Measurements from ENCODE around the gene INTS6. TPM values are rescaled to one million over a fixed set of nuclear protein-coding genes. Genes with fewer than 3 reads are reported as not detected.

INTS6 gene
- total and polyA plus RNA-seq, 2 donors (not counting 1 experiment from before 2014, with no cell fraction given) = 15.4 to 74.7 TPM

GRCh38 chr13:51432576-51432975 lies 20.3 kb downstream of the INTS6 start:
- no peak overlapping the region for H3K4me2 ChIP-seq (replicated peaks; ENCODE audit: low read depth, low read length, poor library complexity, severe bottlenecking)
- H3K27me3 ChIP-seq (replicated peaks in 1 of 4; ENCODE audit: control extremely low read depth in 1 of 4, control insufficient read depth in 3 of 4, insufficient read depth in 4 of 4, low read length in 3 of 4) = no peaks in the 10 kb centered on the region
- no peaks in the 10 kb centered on the region for H3K9me3 ChIP-seq (ENCODE audit: control extremely low read depth in 1 of 3, control insufficient read depth in 2 of 3, insufficient read depth in 1 of 3, low read length in 2 of 3)
- no peak overlapping the region for H3K4me3 ChIP-seq (ENCODE audit: control extremely low read depth in 1 of 5, extremely low read depth in 1 of 5, insufficient read depth in 1 of 5, low read depth in 2 of 5, low read length in 4 of 5)
- no peaks in the 10 kb centered on the region for H4K20me1 ChIP-seq (ENCODE audit: control insufficient read depth, insufficient read depth, low read length, poor library complexity, severe bottlenecking)
- H3K36me3 ChIP-seq (replicated peaks in 1 of 2; ENCODE audit: control extremely low read depth in 1 of 2, control insufficient read depth in 1 of 2, extremely low read depth in 1 of 2, insufficient read depth in 2 of 2, low read length in 1 of 2) = peaks cover 4 to 10% of the 10 kb centered on the region in 2 experiments
- H2AFZ ChIP-seq (ENCODE audit: insufficient read depth, low read depth, low read length, poor library complexity, severe bottlenecking) = no peak overlapping the region
- WGBS (ENCODE audit: insufficient coverage) = no CpG with 5 or more reads among the region's 2 CpGs
- TF ChIP-seq CTCF (IDR thresholded peaks at IDR 0.05) (no peak), EZH2 (IDR thresholded peaks at IDR 0.05; ENCODE audit: borderline replicate concordance, insufficient read depth, low read depth, low read length, poor library complexity, severe bottlenecking) (no peak)
- no peak for DNase-seq
- POLR2A ChIA-PET = interaction anchor here (0.7 kb wide), 1 partner anchor 1212 kb away, joined by 4 read pairs; no protein-coding TSS in a partner anchor
- no peaks in the 10 kb centered on the region for H3K4me1 ChIP-seq (ENCODE audit: control insufficient read depth in 2 of 2, insufficient read depth in 2 of 2, low read length in 2 of 2)
- H3K79me2 ChIP-seq (ENCODE audit: control insufficient read depth, insufficient read depth, low read length) = peaks cover 33% of the 10 kb centered on the region
- peaks cover 12% of the 10 kb centered on the region for H3K4me1 Mint-ChIP-seq
- ATAC-seq (ENCODE audit: low read depth) = no peak
- no peaks in the 10 kb centered on the region for H3K27me3 Mint-ChIP-seq
- intact Hi-C loops (cut with micrococcal nuclease) = loop anchor here (10.0 kb wide), 1 partner anchor 692 kb away; the partner anchor contains the start of gene NEK5
- H3K9ac ChIP-seq (ENCODE audit: low read length) = no peak overlapping the region
- CTCF ChIA-PET = interaction anchor here (1.0 to 5.4 kb wide), 13 partner anchors 9 to 695 kb away, joined by 3 to 101 read pairs (median 5); no protein-coding TSS in a partner anchor
- H3K27ac Mint-ChIP-seq = no peak overlapping the region
- no peak overlapping the region for H3K4me3 Mint-ChIP-seq
- H3K9me3 Mint-ChIP-seq (ENCODE audit: insufficient read depth) = no peaks in the 10 kb centered on the region
- no peak overlapping the region for H3K27ac ChIP-seq (ENCODE audit: low read length in 2 of 2)

GRCh38 chr13:51426982-51427381 lies 25.9 kb downstream of the INTS6 start:
- Histone ChIP-seq H3K9ac (ENCODE audit: low read length) (no peak overlapping the region), H3K27me3 (replicated peaks in 1 of 4; ENCODE audit: control extremely low read depth in 1 of 4, control insufficient read depth in 3 of 4, insufficient read depth in 4 of 4, low read length in 3 of 4) (no peaks in the 10 kb centered on the region), H3K27ac (ENCODE audit: low read length in 2 of 2) (no peak overlapping the region), H3K4me2 (replicated peaks; ENCODE audit: low read depth, low read length, poor library complexity, severe bottlenecking) (no peak overlapping the region), H4K20me1 (ENCODE audit: control insufficient read depth, insufficient read depth, low read length, poor library complexity, severe bottlenecking) (peaks cover 9% of the 10 kb centered on the region), H3K36me3 (replicated peaks in 1 of 2; ENCODE audit: control extremely low read depth in 1 of 2, control insufficient read depth in 1 of 2, extremely low read depth in 1 of 2, insufficient read depth in 2 of 2, low read length in 1 of 2) (peaks cover 11 to 12% of the 10 kb centered on the region in 2 experiments), H3K9me3 (ENCODE audit: control extremely low read depth in 1 of 3, control insufficient read depth in 2 of 3, insufficient read depth in 1 of 3, low read length in 2 of 3) (no peaks in the 10 kb centered on the region), H3K4me3 (ENCODE audit: control extremely low read depth in 1 of 5, extremely low read depth in 1 of 5, insufficient read depth in 1 of 5, low read depth in 2 of 5, low read length in 4 of 5) (no peak overlapping the region), H2AFZ (ENCODE audit: insufficient read depth, low read depth, low read length, poor library complexity, severe bottlenecking) (no peak overlapping the region), H3K4me1 (ENCODE audit: control insufficient read depth in 2 of 2, insufficient read depth in 2 of 2, low read length in 2 of 2) (peaks cover 8 to 13% of the 10 kb centered on the region in 2 donors), H3K79me2 (ENCODE audit: control insufficient read depth, insufficient read depth, low read length) (peaks cover 81% of the 10 kb centered on the region)
- no peaks in the 10 kb centered on the region for H3K27me3 Mint-ChIP-seq
- no peak overlapping the region for H3K27ac Mint-ChIP-seq
- no peaks in the 10 kb centered on the region for H3K9me3 Mint-ChIP-seq (ENCODE audit: insufficient read depth)
- intact Hi-C loops (cut with micrococcal nuclease) = no loop called here
- peaks cover 49% of the 10 kb centered on the region for H3K4me1 Mint-ChIP-seq
- TF ChIP-seq CTCF (IDR thresholded peaks at IDR 0.05) (no peak), EZH2 (IDR thresholded peaks at IDR 0.05; ENCODE audit: borderline replicate concordance, insufficient read depth, low read depth, low read length, poor library complexity, severe bottlenecking) (no peak)
- no peak overlapping the region for H3K4me3 Mint-ChIP-seq
- ChIA-PET CTCF (interaction anchor here (1.6 kb wide), 1 partner anchor 405 kb away, joined by 3 read pairs; no protein-coding TSS in a partner anchor), POLR2A (no interaction called here)
- no peak for ATAC-seq (ENCODE audit: low read depth)
- DNase-seq = no peak

Data from B cell (primary cell).